ENCODE data around the gene DDR2.

DNA sequence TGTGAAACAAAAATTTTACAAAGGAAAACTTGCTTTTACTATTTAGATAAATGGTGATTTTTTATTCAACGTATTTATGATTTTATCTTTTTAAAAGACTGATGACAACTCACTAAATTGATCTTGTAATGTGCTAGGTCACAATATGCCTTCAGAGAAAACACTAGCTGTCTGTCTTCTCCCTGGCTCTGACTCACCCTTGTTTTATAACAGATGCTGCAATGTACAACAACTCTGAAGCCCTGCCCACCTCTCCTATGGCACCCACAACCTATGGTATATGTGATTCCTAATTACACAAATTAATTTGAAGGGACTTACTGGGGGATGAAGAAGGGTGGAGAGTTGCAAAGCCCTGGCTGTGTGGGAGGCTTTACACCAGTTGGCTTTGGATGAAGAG lies 133.5 kb downstream of the DDR2 start:
- TF ChIP-seq CTCF (IDR thresholded peaks at IDR 0.05) (no peak), POLR2AphosphoS5 (IDR thresholded peaks at IDR 0.05; ENCODE audit: low read depth, low read length) (no peak)
